GM19043 (cell line): ENCODE data around the gene SERAC1.
"Not testable (repeated sequence)": the region's sequence is repeated elsewhere in the genome, so short reads cannot be mapped to it uniquely, and the experiment has no call there.

Experiments used
- ATAC-seq: cut with Tn5 transposase; IDR thresholded peaks from one replicate; pipeline ENCODE4 v1.9.1; 2021; ENCODE audit warnings: low read depth; ENCODE audit not compliant: unreplicated experiment

Gene SERAC1

DNA sequence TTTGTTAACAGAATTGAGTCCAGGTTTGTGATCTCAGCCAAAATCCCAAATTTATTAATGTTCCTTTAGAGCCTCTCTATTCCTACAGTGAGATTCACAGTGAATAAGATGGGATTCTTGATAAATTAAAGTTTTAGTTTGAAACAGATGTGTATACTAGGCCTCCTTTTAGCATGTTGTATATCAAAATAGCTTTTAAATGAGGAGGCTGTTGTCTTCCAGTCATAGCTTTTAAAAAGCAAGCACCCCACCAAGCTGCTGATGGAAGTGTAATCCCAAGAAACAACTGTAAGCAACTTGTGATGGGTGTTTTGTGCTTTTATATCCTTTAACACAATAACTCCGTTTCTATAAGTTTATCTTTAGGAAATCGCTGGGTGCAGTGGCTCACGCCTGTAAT is 7.0 kb upstream of the SERAC1 start:
- ATAC-seq: no peak

DNA sequence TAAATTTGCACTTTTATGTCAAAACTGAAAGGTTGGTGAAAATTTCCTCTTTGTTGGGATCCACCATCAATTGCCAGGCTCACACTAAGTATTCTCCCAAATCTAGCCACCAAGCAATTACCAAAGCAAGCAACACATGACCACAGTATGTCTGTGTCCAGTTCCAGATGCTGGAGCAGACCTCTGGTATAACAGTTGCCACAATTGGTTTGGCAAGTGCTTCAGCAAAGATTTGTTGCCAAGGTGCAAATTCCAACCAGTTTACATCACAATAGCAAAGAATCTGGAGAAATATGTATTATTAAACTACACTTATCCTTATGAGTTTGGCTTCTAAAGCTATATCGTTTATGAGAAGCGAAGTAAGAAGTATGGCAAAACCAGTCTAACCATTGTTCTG is 6.5 kb upstream of the SERAC1 start:
- no peak for ATAC-seq

DNA sequence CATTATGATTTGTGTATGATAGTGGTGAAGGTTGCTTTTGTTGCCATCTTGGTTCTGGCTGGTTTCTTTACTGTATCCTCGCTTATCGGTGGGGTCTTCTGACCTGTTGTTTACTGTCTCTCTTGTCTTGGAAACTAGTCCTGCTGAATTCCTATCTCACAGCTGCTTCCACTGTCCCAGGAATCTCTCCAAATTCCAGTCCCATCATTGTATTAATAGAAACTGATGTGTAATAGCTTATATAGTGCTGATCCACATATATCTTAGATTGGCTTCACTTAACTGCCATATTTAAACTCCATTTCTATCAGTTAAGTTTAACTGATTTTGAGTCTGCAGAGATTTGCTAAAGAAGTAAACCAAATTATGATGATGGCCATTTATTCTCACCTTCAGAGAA is 6.0 kb upstream of the SERAC1 start:
- ATAC-seq: no peak

DNA sequence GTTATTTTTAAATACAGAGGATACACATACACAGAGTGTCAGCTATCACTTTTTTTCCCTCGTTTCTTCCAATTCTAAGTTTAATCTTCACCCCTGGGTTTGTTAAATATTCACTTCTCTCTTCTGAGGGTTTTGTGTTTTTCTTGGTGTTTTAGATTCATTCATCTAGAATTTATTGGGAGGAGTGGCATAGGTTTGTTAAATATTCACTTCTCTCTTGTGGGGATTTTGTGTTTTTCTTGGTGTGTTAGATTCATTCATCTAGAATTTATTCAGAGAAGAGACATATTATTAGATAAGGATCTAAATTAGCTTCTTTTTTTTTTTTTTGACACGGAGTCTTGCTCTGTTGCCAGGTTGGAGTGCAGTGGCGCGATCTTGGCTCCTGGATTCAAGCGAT is 3.9 kb upstream of the SERAC1 start:
- no peak for ATAC-seq

DNA sequence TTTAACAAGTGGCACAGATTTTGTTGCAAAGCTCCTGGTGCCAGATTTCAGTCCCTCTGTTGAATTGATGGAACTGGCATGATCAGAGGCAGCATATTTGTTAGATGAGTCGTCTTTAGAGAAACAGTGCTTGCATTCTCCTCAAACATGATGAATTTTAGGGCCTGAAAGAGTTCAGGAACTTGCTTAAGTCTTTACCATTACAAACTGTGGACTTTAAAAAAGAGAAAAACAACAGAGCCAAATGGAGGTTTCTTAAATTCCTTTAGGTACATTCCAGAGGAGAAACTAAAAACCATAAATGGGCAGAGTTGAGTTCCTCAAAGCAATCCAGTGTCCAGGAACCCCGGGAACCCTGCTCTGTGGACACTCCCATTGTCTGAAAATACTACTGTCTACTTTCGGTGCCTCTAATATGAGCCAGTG is 2.6 kb upstream of the SERAC1 start:
- ATAC-seq: no peak

DNA sequence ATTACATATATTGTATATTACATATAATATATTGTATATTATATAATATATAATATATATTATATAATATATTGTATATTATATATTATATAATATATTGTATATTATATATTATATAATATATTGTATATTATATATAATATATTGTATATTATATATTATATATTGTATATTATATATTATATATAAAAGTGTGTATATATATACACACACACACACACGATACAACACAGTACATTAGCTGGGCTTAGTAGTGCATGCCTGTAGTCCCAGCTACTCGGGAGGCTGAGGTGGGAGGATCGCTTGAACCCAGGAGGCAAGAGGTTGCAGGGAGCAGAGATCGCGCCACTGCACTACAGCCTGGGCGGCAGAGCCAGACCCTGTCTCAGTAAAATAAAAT is 1.6 kb upstream of the SERAC1 start:
- not testable (repeated sequence) for ATAC-seq

DNA sequence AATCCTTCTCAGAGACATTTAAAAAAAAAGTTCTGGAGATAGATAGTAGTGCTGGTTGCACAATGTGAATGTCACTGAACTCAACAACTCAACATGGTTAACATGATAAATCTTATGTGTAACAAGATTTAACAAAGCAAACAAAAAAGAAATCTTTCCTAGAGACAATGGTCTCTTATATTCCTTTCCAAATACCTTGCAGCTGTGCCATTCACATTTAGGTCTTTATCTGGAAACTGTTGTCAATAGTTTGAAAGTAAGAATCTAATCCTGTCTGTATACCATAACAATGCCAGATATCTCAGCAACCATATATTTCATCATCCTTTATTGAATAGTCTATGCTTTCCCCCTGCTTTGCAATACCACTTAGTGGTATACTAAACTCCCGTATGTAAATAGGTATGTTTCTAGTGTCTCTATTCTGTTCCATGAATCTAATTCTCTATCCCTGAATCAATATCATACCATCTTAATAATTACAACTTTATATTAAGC is 2.1 kb downstream of the SERAC1 start:
- no peak for ATAC-seq

DNA sequence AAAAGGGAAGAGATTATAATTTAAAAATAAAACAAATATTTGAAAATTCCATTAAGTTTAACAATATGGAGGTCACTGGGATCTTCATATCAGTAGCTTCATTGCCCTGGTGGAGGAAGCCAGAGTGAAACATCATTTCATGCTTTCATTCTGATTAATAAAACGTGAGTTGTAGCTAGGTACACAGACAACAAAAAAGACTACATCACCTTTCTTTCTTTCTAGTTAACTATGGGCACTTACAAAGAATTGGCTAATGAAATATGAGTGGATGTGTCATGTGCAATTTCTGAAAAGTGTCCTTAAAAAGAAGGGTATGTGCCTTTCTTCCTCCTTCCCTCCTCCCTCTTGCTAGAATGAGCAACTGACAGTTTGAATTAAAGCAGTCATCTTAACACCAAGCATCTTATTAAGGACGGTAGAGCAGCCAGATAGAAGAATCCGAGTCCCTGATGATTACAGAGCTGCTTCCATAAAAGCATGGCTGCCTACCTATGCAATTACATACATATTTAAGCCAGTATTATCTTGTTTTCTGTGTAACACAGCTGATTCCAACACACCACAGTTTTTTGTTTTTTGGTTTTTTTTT is 3.4 kb downstream of the SERAC1 start:
- no peak for ATAC-seq

DNA sequence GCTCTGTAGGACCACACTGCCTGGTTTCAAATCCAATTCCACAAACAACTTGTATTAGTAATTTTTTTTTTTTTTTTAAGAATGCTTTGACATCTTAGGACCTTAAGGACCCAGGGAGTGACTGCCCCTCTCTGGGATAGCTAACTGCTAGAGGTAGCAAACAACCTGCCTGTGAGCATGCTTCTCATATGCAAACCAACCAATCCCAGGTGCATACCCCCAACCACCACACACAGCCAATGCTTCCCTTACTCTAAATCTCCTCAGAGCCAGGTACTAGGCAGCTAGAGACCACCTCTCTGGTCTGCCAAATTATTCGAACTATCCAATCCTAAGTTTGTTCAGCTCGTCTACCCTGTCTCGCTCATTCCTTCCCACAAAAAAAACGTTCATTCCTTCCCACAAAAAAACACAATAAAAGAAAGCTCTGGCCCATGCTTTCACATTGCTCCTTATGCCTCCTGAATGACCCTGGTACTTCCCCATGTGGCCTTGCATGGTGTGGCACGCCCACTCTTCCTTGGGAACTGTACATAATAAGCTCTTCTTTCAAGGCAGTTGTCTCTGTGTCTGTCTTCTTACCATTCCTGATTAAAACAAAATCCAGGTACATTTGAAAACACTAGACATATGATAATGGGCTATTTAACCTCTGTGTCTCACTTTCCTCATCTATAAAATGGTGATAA is 6.4 kb downstream of the SERAC1 start:
- no peak for ATAC-seq

DNA sequence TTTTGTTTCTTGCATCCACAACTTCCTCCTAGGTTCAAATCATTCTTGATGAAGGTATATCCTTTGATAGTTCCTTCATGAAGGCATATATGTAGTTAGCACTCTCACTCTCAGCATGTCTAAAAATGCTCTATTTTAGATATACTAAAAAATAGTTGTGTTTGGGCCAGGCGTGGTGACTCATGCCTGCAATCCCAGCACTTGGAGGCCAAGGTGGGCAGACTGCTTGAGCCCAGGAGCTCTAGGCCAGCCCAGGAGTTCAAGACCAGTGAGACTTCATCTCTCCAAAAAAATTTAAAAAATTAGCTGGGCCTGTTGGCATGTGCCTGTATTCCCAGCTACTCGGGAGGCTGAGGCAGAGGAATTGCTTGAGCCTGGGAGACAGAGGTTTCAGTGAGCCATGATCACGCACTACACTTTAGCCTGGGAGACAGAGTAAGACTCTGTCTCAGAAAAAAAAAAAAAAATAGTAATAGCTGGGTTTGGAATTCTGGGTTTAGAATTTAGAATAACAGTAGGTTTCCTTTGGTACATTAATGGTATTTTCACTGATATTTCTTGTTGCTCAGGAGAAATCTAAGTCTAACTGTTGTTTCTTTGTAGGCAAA is 7.0 kb downstream of the SERAC1 start:
- ATAC-seq: no peak

DNA sequence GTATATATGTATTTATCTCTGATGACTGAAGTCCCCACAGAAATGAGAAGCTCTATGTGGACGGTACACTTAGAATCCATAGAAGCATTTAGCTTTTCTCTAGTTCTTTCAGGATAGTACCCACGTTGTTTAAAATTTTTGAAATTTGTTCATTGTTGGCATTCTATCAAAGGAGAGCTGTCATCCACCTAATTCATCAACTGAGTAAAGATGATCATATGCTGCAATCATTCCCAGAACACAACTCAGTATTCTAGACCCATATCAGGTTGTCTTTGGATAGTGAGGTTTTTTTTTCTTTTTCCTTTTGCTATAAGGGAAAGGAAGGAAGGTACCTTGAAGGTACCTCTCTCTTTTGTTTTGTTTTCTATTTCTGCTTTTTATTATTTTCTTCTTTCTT is 9.3 kb downstream of the SERAC1 start:
- no peak for ATAC-seq

DNA sequence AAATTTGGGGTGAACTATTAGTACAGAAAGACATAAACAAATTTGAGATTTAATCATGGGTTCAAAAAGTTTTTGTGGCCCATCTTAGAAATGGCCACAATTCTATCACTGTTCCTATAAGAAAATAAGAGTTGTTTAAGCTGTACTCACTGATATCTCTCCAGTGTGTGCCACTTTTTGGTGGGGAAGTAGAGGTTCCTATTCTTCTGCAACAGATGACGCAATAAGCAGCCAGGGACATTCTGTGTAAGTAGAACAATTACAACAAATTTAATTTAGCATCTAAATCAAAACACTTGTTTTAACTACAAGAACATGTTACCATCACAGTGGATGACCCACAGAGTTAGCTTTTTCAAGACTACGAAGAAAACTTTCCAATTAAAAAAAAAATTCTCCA is 9.9 kb downstream of the SERAC1 start:
- no peak for ATAC-seq

DNA sequence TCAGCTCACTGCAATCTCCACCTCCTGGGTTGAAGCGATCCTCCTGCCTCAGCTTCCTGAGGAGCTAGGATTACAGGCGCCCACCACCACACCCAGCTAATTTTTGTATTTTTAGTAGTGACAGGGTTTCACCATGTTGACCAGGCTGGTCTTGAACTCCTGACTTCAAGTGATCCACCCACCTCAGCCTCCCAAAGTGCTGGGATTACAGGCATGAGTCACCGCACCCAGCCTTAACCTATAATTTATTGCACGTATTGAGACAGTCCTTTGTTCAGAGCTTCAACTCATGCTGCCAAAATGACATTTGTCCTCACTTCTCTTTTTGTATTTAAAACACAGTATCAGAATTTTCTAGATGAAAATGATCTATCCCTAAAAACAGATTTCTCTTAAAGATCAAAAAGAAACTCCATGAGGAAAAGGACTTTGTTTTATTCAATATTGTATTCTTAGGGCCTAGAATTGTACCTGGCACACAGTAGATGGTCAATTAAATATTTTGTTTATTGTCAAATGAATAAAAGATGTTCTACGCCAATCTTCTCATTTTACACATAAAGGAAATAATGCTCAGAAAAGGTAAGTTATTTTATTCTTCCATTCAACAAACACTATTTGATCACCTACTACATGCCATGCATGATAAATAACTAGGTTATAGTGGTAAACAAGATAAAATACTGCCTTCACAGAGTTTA is 10.8 kb downstream of the SERAC1 start:
- no peak for ATAC-seq

DNA sequence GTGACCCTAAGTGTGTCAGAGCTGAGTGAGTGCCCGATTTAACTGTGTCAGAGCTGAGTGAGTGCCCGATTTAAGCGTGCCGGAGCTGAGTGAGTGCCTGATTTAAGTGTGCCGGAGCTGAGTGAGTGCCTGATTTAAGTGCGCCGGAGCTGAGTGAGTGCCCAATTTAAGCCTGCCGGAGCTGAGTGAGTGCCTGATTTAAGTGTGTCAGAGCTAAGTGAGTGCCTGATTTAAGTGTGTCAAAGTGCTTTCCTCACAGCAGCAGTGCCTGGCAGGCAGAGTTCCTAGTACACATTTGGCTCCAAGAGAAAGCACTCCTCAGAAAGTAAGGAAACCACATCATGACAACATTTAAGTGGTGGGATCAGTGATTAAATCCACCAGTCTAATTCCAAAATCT is 13.2 kb downstream of the SERAC1 start:
- ATAC-seq: no peak

DNA sequence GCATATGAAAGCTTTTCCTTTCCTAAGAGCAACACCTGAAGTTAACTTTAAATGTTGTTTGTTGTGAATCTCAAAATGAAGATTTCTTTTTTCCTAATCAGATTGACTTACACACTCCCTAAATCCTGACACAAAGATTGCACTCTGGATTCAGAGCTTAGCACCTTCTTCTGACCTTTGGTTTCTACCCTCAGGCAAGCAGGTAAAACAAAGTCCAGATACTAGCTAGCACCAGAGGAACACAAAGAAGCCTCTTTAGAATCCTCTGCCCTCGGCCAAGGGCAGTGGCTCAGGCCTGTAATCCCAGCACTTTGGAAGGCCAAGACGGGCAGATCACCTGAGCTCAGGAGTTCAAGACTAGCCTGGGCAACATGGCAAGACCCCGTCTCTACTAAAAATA is 14.5 kb downstream of the SERAC1 start:
- no peak for ATAC-seq

DNA sequence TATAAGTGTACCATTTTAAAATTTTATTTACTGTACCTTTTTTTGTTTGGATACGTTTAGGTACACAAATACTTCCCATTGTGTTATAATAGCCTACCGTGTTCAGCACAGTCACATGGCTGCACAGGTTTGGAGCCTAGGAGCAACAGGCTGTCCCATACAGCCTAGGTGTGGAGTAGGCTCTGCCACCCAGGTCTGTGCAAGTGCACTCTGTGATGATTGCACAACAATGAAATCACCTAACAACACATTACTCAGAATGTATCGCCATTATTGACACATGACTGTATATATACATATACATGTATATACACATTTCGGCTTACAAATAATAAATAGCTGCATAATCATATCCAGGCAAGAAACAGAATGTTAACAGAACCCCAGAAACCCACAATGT is 15.4 kb downstream of the SERAC1 start:
- ATAC-seq: no peak

DNA sequence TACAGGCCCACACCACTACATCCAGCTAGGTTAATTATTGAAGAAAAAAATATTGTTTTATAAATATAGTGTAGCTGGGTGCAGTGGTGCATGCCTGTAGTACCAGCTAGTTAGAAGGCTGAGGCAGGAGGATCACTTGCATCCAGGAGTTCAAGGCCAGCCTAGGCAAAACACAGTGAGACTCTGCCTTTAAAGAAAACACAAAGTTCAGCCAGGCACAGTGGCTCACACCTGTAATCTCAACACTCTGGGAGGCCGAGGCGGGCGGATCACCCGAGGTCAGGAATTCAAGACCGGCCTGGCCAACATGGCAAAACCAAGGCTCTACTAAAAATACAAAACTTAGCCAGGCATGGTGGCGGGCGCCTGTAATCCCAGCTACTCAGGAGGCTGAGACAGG is 16.0 kb downstream of the SERAC1 start:
- not testable (repeated sequence) for ATAC-seq

DNA sequence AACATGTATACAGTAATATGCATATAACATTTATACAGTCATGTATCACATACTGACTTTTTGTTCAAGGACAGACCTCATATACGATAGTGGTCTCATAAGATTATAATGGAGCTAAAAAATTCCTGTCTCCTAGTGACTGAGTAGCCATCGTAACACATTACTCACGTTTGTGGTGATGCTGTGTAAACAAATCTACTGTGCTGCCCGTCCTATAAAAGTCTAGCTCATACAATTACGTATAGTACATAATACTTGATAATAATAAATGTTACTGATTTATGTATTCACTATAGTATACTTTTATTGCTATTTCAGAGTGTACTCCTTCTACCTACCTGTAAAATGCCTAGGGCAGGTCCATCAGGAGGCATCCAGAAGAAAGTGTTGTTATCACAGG is 17.4 kb downstream of the SERAC1 start:
- no peak for ATAC-seq

DNA sequence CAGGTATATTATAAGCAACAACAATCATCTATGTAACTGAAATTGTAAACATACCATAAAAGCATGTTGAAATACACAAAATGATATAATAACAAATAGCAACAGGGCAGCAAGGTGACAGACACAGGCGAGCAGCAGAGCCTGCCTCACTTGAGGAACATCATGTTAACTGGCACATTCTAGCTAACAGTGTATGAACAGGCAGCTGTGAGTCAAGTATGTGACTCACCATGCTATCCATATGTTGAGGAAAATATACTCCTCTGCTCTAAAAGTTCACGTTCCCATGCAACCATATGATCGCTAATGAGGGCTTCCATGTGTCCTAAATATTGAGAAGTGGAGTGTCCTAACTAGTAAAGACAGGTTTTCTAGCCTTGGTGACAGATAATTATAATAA is 18.4 kb downstream of the SERAC1 start:
- ATAC-seq: no peak

DNA sequence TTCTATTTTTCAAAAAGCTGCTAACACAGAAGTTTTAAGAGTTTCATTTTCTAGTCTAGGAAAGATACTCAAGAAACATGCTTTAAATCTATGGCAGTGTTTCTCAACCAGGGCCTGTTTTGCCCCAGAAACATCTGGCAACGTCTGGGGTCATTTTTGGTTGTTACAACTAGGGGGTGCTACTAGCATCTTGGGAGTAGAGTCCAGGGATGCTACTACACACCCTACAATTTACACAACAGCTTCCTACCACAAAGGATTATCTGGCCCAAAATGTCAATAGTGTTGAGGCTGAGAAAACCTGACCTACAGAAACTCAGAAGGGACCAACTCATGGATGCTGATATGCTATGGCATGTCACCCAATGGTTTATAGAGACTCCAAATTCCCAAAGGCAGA is 24.4 kb downstream of the SERAC1 start:
- ATAC-seq: no peak

DNA sequence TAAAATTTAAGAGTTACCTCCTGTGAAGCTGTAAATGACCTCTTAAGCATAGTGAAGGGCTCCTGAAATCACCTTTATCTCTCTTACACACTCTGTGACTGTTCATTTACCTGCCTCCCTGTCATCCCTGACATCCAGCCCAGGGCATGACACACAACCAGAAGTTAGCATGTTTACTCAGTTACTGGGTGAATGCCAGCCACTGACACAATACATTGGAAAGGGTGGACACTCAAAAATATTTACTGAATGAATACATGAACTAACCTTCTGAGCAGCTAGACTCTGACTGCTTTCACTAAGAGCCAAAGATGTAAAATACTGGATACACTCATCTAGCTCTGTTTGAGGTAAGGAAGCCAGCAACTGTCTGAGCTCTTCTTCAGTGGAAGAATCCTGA is 25.3 kb downstream of the SERAC1 start:
- ATAC-seq: no peak

DNA sequence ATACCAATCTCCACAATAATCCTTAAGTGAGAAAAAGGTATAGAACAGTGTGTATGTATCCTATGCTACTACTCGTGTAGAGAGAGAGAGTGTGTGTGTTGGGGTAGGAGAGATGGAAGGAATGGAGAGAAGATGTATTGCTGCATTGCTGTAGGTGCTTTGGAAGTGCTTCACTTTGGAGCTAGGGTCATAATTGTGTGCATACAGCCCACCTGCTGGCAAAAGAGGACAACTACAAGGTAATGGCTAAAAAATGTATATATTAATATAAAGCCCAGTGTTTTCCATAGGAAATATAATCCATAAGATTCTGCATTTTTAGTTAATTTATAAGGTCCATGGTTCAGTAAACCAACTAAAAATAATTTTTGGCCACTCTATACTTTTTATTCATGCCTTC is 36.1 kb downstream of the SERAC1 start:
- no peak for ATAC-seq
